ENCODE measurements around the gene ADAMTS7. TPM values are rescaled to one million over a fixed set of nuclear protein-coding genes. Genes with fewer than 3 reads are reported as not detected.
A peak's percentile ranks its signal among the peaks of the same experiment; 100 is the strongest.
"Not testable (repeated sequence)": the region's sequence is repeated elsewhere in the genome, so short reads cannot be mapped to it uniquely, and the experiment has no call there.

Gene ADAMTS7
- total RNA-seq, 1 donor from 2014 or later, result 7.3 TPM

- no peak overlapping the region for H3K27ac ChIP-seq (ENCODE audit: low read depth, low read length)
- peak overlapping the region in 1 of 3 donors; percentile 3 for H3K9ac ChIP-seq (ENCODE audit: low read depth in 1 of 3, low read length in 3 of 3)
- peaks cover 24 to 36% (median 33%) of the 10 kb centered on the region in 3 donors for H3K4me1 ChIP-seq (ENCODE audit: control insufficient read depth in 3 of 3, insufficient read depth in 3 of 3, low read length in 3 of 3)
- H3K36me3 ChIP-seq (ENCODE audit: control insufficient read depth in 3 of 3, insufficient read depth in 3 of 3, low read length in 3 of 3), result no peaks in the 10 kb centered on the region
- H3K9me3 ChIP-seq (ENCODE audit: control insufficient read depth in 3 of 3, low read length in 3 of 3), result no peaks in the 10 kb centered on the region
- H3K4me3 ChIP-seq (ENCODE audit: low read length in 3 of 3), result no peak overlapping the region
- no peaks in the 10 kb centered on the region for H3K27me3 ChIP-seq (ENCODE audit: control insufficient read depth in 3 of 3, insufficient read depth in 3 of 3, low read length in 3 of 3)
These were observed 49.3 kb downstream of the ADAMTS7 start for GRCh38 chr15:78761891-78762385.

- not testable (repeated sequence) for H3K4me3 ChIP-seq (ENCODE audit: low read length in 3 of 3); H3K9me3 ChIP-seq (ENCODE audit: control insufficient read depth in 3 of 3, low read length in 3 of 3); H3K36me3 ChIP-seq (ENCODE audit: control insufficient read depth in 3 of 3, insufficient read depth in 3 of 3, low read length in 3 of 3); H3K27me3 ChIP-seq (ENCODE audit: control insufficient read depth in 3 of 3, insufficient read depth in 3 of 3, low read length in 3 of 3)
- Histone ChIP-seq H3K9ac (ENCODE audit: low read depth in 1 of 3, low read length in 3 of 3) (peak overlapping the region in 1 of 3 donors; percentile 54), H3K27ac (ENCODE audit: low read depth, low read length) (peak overlapping the region; percentile 65), H3K4me1 (ENCODE audit: control insufficient read depth in 3 of 3, insufficient read depth in 3 of 3, low read length in 3 of 3) (peaks cover 27 to 40% (median 36%) of the 10 kb centered on the region in 3 donors)
These were observed 49.8 kb downstream of the ADAMTS7 start for GRCh38 chr15:78761475-78761874.

- Histone ChIP-seq H3K4me1 (ENCODE audit: control insufficient read depth in 3 of 3, insufficient read depth in 3 of 3, low read length in 3 of 3) (peaks cover 27 to 44% (median 38%) of the 10 kb centered on the region in 3 donors), H3K9me3 (ENCODE audit: control insufficient read depth in 3 of 3, low read length in 3 of 3) (no peaks in the 10 kb centered on the region), H3K4me3 (ENCODE audit: low read length in 3 of 3) (peak overlapping the region in 1 of 3 donors; percentile 13), H3K36me3 (ENCODE audit: control insufficient read depth in 3 of 3, insufficient read depth in 3 of 3, low read length in 3 of 3) (no peaks in the 10 kb centered on the region), H3K9ac (ENCODE audit: low read depth in 1 of 3, low read length in 3 of 3) (peak overlapping the region in 2 of 3 donors; percentile 32 to 54), H3K27ac (ENCODE audit: low read depth, low read length) (peak overlapping the region; percentile 65), H3K27me3 (ENCODE audit: control insufficient read depth in 3 of 3, insufficient read depth in 3 of 3, low read length in 3 of 3) (no peaks in the 10 kb centered on the region)
These were observed 50.2 kb downstream of the ADAMTS7 start for GRCh38 chr15:78761020-78761419.

- not testable (repeated sequence) for H3K27me3 ChIP-seq (ENCODE audit: control insufficient read depth in 3 of 3, insufficient read depth in 3 of 3, low read length in 3 of 3); H3K9me3 ChIP-seq (ENCODE audit: control insufficient read depth in 3 of 3, low read length in 3 of 3); H3K36me3 ChIP-seq (ENCODE audit: control insufficient read depth in 3 of 3, insufficient read depth in 3 of 3, low read length in 3 of 3)
- peak overlapping the region; percentile 92 for H3K27ac ChIP-seq (ENCODE audit: low read depth, low read length)
- H3K9ac ChIP-seq (ENCODE audit: low read depth in 1 of 3, low read length in 3 of 3), result peak overlapping the region; percentile 51 to 79 (median 71)
- peak overlapping the region in 1 of 3 donors; percentile 27 for H3K4me3 ChIP-seq (ENCODE audit: low read length in 3 of 3)
- H3K4me1 ChIP-seq (ENCODE audit: control insufficient read depth in 3 of 3, insufficient read depth in 3 of 3, low read length in 3 of 3), result peaks cover 27 to 45% (median 42%) of the 10 kb centered on the region in 3 donors
These were observed 51.0 kb downstream of the ADAMTS7 start for GRCh38 chr15:78760091-78760882.

- not testable (repeated sequence) for H3K27me3 ChIP-seq (ENCODE audit: control insufficient read depth in 3 of 3, insufficient read depth in 3 of 3, low read length in 3 of 3); H3K9me3 ChIP-seq (ENCODE audit: control insufficient read depth in 3 of 3, low read length in 3 of 3); H3K36me3 ChIP-seq (ENCODE audit: control insufficient read depth in 3 of 3, insufficient read depth in 3 of 3, low read length in 3 of 3)
- H3K4me3 ChIP-seq (ENCODE audit: low read length in 3 of 3), result peak overlapping the region in 2 of 3 donors; percentile 27 to 35
- peaks cover 32 to 51% (median 42%) of the 10 kb centered on the region in 3 donors for H3K4me1 ChIP-seq (ENCODE audit: control insufficient read depth in 3 of 3, insufficient read depth in 3 of 3, low read length in 3 of 3)
- peak overlapping the region; percentile 69 to 79 (median 71) for H3K9ac ChIP-seq (ENCODE audit: low read depth in 1 of 3, low read length in 3 of 3)
- H3K27ac ChIP-seq (ENCODE audit: low read depth, low read length), result peak overlapping the region; percentile 92
These were observed 51.8 kb downstream of the ADAMTS7 start for GRCh38 chr15:78759361-78759998.

- H3K4me1 ChIP-seq (ENCODE audit: control insufficient read depth in 3 of 3, insufficient read depth in 3 of 3, low read length in 3 of 3), result peaks cover 32 to 59% (median 45%) of the 10 kb centered on the region in 3 donors
- not testable (repeated sequence) for H3K9ac ChIP-seq (ENCODE audit: low read depth in 1 of 3, low read length in 3 of 3); H3K36me3 ChIP-seq (ENCODE audit: control insufficient read depth in 3 of 3, insufficient read depth in 3 of 3, low read length in 3 of 3); H3K27ac ChIP-seq (ENCODE audit: low read depth, low read length); H3K4me3 ChIP-seq (ENCODE audit: low read length in 3 of 3); H3K27me3 ChIP-seq (ENCODE audit: control insufficient read depth in 3 of 3, insufficient read depth in 3 of 3, low read length in 3 of 3); H3K9me3 ChIP-seq (ENCODE audit: control insufficient read depth in 3 of 3, low read length in 3 of 3)
These were observed 52.6 kb downstream of the ADAMTS7 start for GRCh38 chr15:78758486-78759200.

GRCh38 chr15:78758084-78758483 lies 53.2 kb downstream of the ADAMTS7 start:
- H3K27ac ChIP-seq (ENCODE audit: low read depth, low read length); H3K4me3 ChIP-seq (ENCODE audit: low read length in 3 of 3); H3K36me3 ChIP-seq (ENCODE audit: control insufficient read depth in 3 of 3, insufficient read depth in 3 of 3, low read length in 3 of 3); H3K9ac ChIP-seq (ENCODE audit: low read depth in 1 of 3, low read length in 3 of 3); H3K27me3 ChIP-seq (ENCODE audit: control insufficient read depth in 3 of 3, insufficient read depth in 3 of 3, low read length in 3 of 3); H3K9me3 ChIP-seq (ENCODE audit: control insufficient read depth in 3 of 3, low read length in 3 of 3): not testable (repeated sequence)
- H3K4me1 ChIP-seq (ENCODE audit: control insufficient read depth in 3 of 3, insufficient read depth in 3 of 3, low read length in 3 of 3), result peaks cover 32 to 64% (median 45%) of the 10 kb centered on the region in 3 donors

- Histone ChIP-seq H3K36me3 (ENCODE audit: control insufficient read depth in 3 of 3, insufficient read depth in 3 of 3, low read length in 3 of 3) (no peaks in the 10 kb centered on the region), H3K9ac (ENCODE audit: low read depth in 1 of 3, low read length in 3 of 3) (peak overlapping the region in 2 of 3 donors; percentile 10 to 62), H3K4me3 (ENCODE audit: low read length in 3 of 3) (peak overlapping the region in 1 of 3 donors; percentile 35), H3K27ac (ENCODE audit: low read depth, low read length) (peak overlapping the region; percentile 80), H3K27me3 (ENCODE audit: control insufficient read depth in 3 of 3, insufficient read depth in 3 of 3, low read length in 3 of 3) (no peaks in the 10 kb centered on the region), H3K4me1 (ENCODE audit: control insufficient read depth in 3 of 3, insufficient read depth in 3 of 3, low read length in 3 of 3) (peaks cover 32 to 64% (median 49%) of the 10 kb centered on the region in 3 donors), H3K9me3 (ENCODE audit: control insufficient read depth in 3 of 3, low read length in 3 of 3) (no peaks in the 10 kb centered on the region)
These were observed 53.7 kb downstream of the ADAMTS7 start for GRCh38 chr15:78757636-78757905.

- not testable (repeated sequence) for H3K9me3 ChIP-seq (ENCODE audit: control insufficient read depth in 3 of 3, low read length in 3 of 3); H3K27me3 ChIP-seq (ENCODE audit: control insufficient read depth in 3 of 3, insufficient read depth in 3 of 3, low read length in 3 of 3); H3K36me3 ChIP-seq (ENCODE audit: control insufficient read depth in 3 of 3, insufficient read depth in 3 of 3, low read length in 3 of 3)
- Histone ChIP-seq H3K4me1 (ENCODE audit: control insufficient read depth in 3 of 3, insufficient read depth in 3 of 3, low read length in 3 of 3) (peaks cover 32 to 62% (median 50%) of the 10 kb centered on the region in 3 donors), H3K4me3 (ENCODE audit: low read length in 3 of 3) (peak overlapping the region in 1 of 3 donors; percentile 35), H3K27ac (ENCODE audit: low read depth, low read length) (peak overlapping the region; percentile 80), H3K9ac (ENCODE audit: low read depth in 1 of 3, low read length in 3 of 3) (peak overlapping the region in 2 of 3 donors; percentile 12 to 62)
These were observed 54.3 kb downstream of the ADAMTS7 start for GRCh38 chr15:78756781-78757635.
